GM23338 (cell line): Measurements from ENCODE around the gene POTEG. TPM values are rescaled to one million over a fixed set of nuclear protein-coding genes. Genes with fewer than 3 reads are reported as not detected.
"Not testable (repeated sequence)": the region's sequence is repeated elsewhere in the genome, so short reads cannot be mapped to it uniquely, and the experiment has no call there.

Source experiments
- ATAC-seq: fragments of 200-7000 bp; cut with Tn5 transposase; 3 replicates; pipeline ENCODE4 v1.9.1; 2020
- DNase-seq: peaks from one replicate; pipeline ENCODE4 v3.0.0-alpha.2; 2015; ENCODE audit warnings: low spot score
- H2AFZ ChIP-seq: fragments of 200-600 bp; sonication (generic); 2 replicates; pipeline ENCODE4 v1.8.0; 2016; ENCODE audit warnings: antibody characterized with exemption, mild to moderate bottlenecking, moderate library complexity
- H3F3A ChIP-seq: fragments of 200-600 bp; sonication (generic); replicated peaks from 2 replicates; pipeline ENCODE4 v1.8.0; 2017; ENCODE audit warnings: antibody characterized with exemption, mixed run types, low read depth
- H3K27ac ChIP-seq: fragments of 200-600 bp; sonication (generic); 2 replicates; pipeline ENCODE4 v1.6.1; 2016; ENCODE audit warnings: low read depth
- H3K27me3 ChIP-seq: fragments of 200-600 bp; sonication (generic); 2 replicates; pipeline ENCODE4 v1.8.0; 2016; ENCODE audit warnings: mild to moderate bottlenecking, mixed run types, moderate library complexity; ENCODE audit not compliant: insufficient read depth
- H3K36me3 ChIP-seq: fragments of 200-600 bp; sonication (generic); 2 replicates; pipeline ENCODE4 v1.8.0; 2016; ENCODE audit warnings: mild to moderate bottlenecking; ENCODE audit not compliant: insufficient read depth
- H3K4me1 ChIP-seq: fragments of 200-600 bp; sonication (generic); 2 replicates; pipeline ENCODE4 v1.8.0; 2016; ENCODE audit warnings: mild to moderate bottlenecking, moderate library complexity; ENCODE audit not compliant: insufficient read depth
- H3K4me2 ChIP-seq: fragments of 200-600 bp; sonication (generic); 2 replicates; pipeline ENCODE4 v1.7.1; 2017; ENCODE audit warnings: mixed run types
- H3K4me3 ChIP-seq: fragments of 200-600 bp; sonication (generic); 2 replicates; pipeline ENCODE4 v1.6.1; 2016; ENCODE audit warnings: mixed run types
- H3K79me2 ChIP-seq: fragments of 200-600 bp; sonication (generic); replicated peaks from 2 replicates; pipeline ENCODE4 v1.8.0; 2017; ENCODE audit warnings: mild to moderate bottlenecking; ENCODE audit not compliant: insufficient read depth
- H3K9me2 ChIP-seq: fragments of 200-600 bp; sonication (generic); 2 replicates; pipeline ENCODE4 v1.8.0; 2017; ENCODE audit not compliant: insufficient read depth
- H4K20me1 ChIP-seq: fragments of 200-600 bp; sonication (generic); replicated peaks from 2 replicates; pipeline ENCODE4 v1.8.0; 2017; ENCODE audit warnings: mild to moderate bottlenecking; ENCODE audit not compliant: insufficient read depth
- H3K27ac Mint-ChIP-seq: 2 replicates; pipeline ENCODE4 v1.8.0; 2020; ENCODE audit warnings: inconsistent platforms, mild to moderate bottlenecking, moderate library complexity, mixed read lengths
- H3K27me3 Mint-ChIP-seq: 3 replicates; pipeline ENCODE4 v1.8.0; 2022; ENCODE audit warnings: low read depth, mild to moderate bottlenecking, moderate library complexity, mixed read lengths, inconsistent platforms; ENCODE audit not compliant: insufficient read depth, poor library complexity
- H3K36me3 Mint-ChIP-seq: 3 replicates; pipeline ENCODE4 v1.8.0; 2021; ENCODE audit warnings: low read depth, mild to moderate bottlenecking, inconsistent platforms, moderate library complexity, mixed read lengths
- H3K4me1 Mint-ChIP-seq: 3 replicates; pipeline ENCODE4 v1.8.0; 2020; ENCODE audit warnings: mild to moderate bottlenecking, inconsistent platforms, mixed read lengths
- H3K4me3 Mint-ChIP-seq: 3 replicates; pipeline ENCODE4 v1.8.0; 2021; ENCODE audit warnings: moderate library complexity, mild to moderate bottlenecking, inconsistent platforms, mixed read lengths
- H3K9me3 Mint-ChIP-seq: 3 replicates; pipeline ENCODE4 v1.8.0; 2020; ENCODE audit warnings: moderate library complexity, mild to moderate bottlenecking, inconsistent platforms, mixed read lengths
- polyA plus RNA-seq: library from polyadenylated mRNA; unstranded; fragments of >200 nt; fragmentation: Nextera tagmentation; extraction: Ambion mirVana; gene quantifications from 2 replicates; pipeline ENCODE4 v1.2.1, GENCODE V29; 2016
- total RNA-seq: library from RNA; depleted of rRNA; stranded (reverse); fragments of >200 nt; shearing (Covaris generic); gene quantifications from 2 replicates; pipeline ENCODE4 v1.2.3, GENCODE V29; 2014

Gene POTEG
- total and polyA plus RNA-seq, 2 experiments from 2014 or later: not detected

GRCh38 chr14:19437126-19437443 lies 2.9 kb upstream of the POTEG start:
- not testable (repeated sequence) for H3K27me3 Mint-ChIP-seq, H3K4me1 Mint-ChIP-seq, H3K9me3 Mint-ChIP-seq, H3K4me2 ChIP-seq, H3K4me1 ChIP-seq, H3K9me2 ChIP-seq, H3K27me3 ChIP-seq, H3K36me3 ChIP-seq, H3K36me3 Mint-ChIP-seq, ATAC-seq, H4K20me1 ChIP-seq, H3K4me3 Mint-ChIP-seq, H3K27ac Mint-ChIP-seq, H3K79me2 ChIP-seq, H3K4me3 ChIP-seq, H2AFZ ChIP-seq, H3F3A ChIP-seq, DNase-seq, H3K27ac ChIP-seq

- not testable (repeated sequence) for H3K27ac Mint-ChIP-seq, H3K36me3 ChIP-seq, H3F3A ChIP-seq, H3K9me2 ChIP-seq, H3K27me3 Mint-ChIP-seq, H3K4me2 ChIP-seq, H3K79me2 ChIP-seq, H2AFZ ChIP-seq, H3K4me3 ChIP-seq, H3K9me3 Mint-ChIP-seq, ATAC-seq, H3K4me1 Mint-ChIP-seq, H3K4me1 ChIP-seq, H3K27ac ChIP-seq, H3K27me3 ChIP-seq, H4K20me1 ChIP-seq, H3K36me3 Mint-ChIP-seq, DNase-seq, H3K4me3 Mint-ChIP-seq
Measured at GRCh38 chr14:19436311-19437125, 2.4 kb upstream of the POTEG start.

GRCh38 chr14:19435852-19436251 lies 1.7 kb upstream of the POTEG start:
- not testable (repeated sequence) for H3K9me2 ChIP-seq

GRCh38 chr14:19434891-19435290 lies 750 bp upstream of the POTEG start:
- H3K36me3 Mint-ChIP-seq, H3K27me3 ChIP-seq, H3K9me3 Mint-ChIP-seq, H3K27ac Mint-ChIP-seq, DNase-seq, H3K79me2 ChIP-seq, H4K20me1 ChIP-seq, H3K4me3 Mint-ChIP-seq, H3K4me3 ChIP-seq, H3F3A ChIP-seq, H3K4me1 Mint-ChIP-seq, H3K27me3 Mint-ChIP-seq, ATAC-seq, H2AFZ ChIP-seq, H3K9me2 ChIP-seq, H3K27ac ChIP-seq, H3K4me1 ChIP-seq, H3K4me2 ChIP-seq, H3K36me3 ChIP-seq: not testable (repeated sequence)

More at GRCh38 chr14:19435852-19436251, 1.7 kb upstream of the POTEG start:
- not testable (repeated sequence) for H2AFZ ChIP-seq, H3K4me1 Mint-ChIP-seq, H3K79me2 ChIP-seq, H3F3A ChIP-seq, H3K4me3 ChIP-seq, H3K27me3 ChIP-seq, H3K4me1 ChIP-seq, ATAC-seq, H3K27ac Mint-ChIP-seq, H3K9me3 Mint-ChIP-seq, H3K27ac ChIP-seq, DNase-seq, H3K27me3 Mint-ChIP-seq, H4K20me1 ChIP-seq, H3K4me3 Mint-ChIP-seq, H3K36me3 Mint-ChIP-seq, H3K4me2 ChIP-seq, H3K36me3 ChIP-seq

GRCh38 chr14:19433765-19434164 lies 376 bp downstream of the POTEG start:
- not testable (repeated sequence) for H3F3A ChIP-seq, ATAC-seq, H3K4me1 ChIP-seq, H3K9me2 ChIP-seq, H3K27me3 Mint-ChIP-seq, H2AFZ ChIP-seq, H3K4me3 Mint-ChIP-seq, H3K4me2 ChIP-seq, H3K36me3 ChIP-seq, H3K4me1 Mint-ChIP-seq, H3K27ac ChIP-seq, H3K9me3 Mint-ChIP-seq, H4K20me1 ChIP-seq, H3K36me3 Mint-ChIP-seq, DNase-seq, H3K4me3 ChIP-seq, H3K79me2 ChIP-seq, H3K27ac Mint-ChIP-seq, H3K27me3 ChIP-seq

- H3K9me2 ChIP-seq, H3K79me2 ChIP-seq, H4K20me1 ChIP-seq, H3K27ac Mint-ChIP-seq, H3K4me1 Mint-ChIP-seq, H3K4me1 ChIP-seq, H3K27ac ChIP-seq, ATAC-seq, H3K4me3 Mint-ChIP-seq, H3K27me3 Mint-ChIP-seq, DNase-seq, H3K4me2 ChIP-seq, H3K36me3 ChIP-seq, H3K36me3 Mint-ChIP-seq, H3K27me3 ChIP-seq, H3F3A ChIP-seq, H3K9me3 Mint-ChIP-seq, H2AFZ ChIP-seq, H3K4me3 ChIP-seq: not testable (repeated sequence)
Measured at GRCh38 chr14:19408519-19408918, 25.6 kb downstream of the POTEG start.

- not testable (repeated sequence) for H3K27ac Mint-ChIP-seq, H2AFZ ChIP-seq, H4K20me1 ChIP-seq, H3K36me3 ChIP-seq, H3K36me3 Mint-ChIP-seq, H3K4me3 ChIP-seq, H3K9me3 Mint-ChIP-seq, H3K4me3 Mint-ChIP-seq, H3K4me2 ChIP-seq, ATAC-seq, H3K27ac ChIP-seq, H3K27me3 ChIP-seq, H3K9me2 ChIP-seq, H3K27me3 Mint-ChIP-seq, H3K4me1 Mint-ChIP-seq, DNase-seq, H3K4me1 ChIP-seq, H3K79me2 ChIP-seq, H3F3A ChIP-seq
Measured at GRCh38 chr14:19402097-19402496, 32.0 kb downstream of the POTEG start.
